Keratinocyte (primary cell): ENCODE results near the gene CTAGE9. TPM values are rescaled to one million over a fixed set of nuclear protein-coding genes. Genes with fewer than 3 reads are reported as not detected.

Source experiments
- DNase-seq: peaks from one replicate; pipeline ENCODE4 v3.0.0-alpha.2; 2011; ENCODE audit warnings: low read depth, missing footprints, low spot score
- FAIRE-seq: peaks from 2 replicates; lab custom pipeline; 2011; peaks lifted over from hg19 to GRCh38; lab: Jason Lieb, UNC
- H2AFZ ChIP-seq: 2 replicates; pipeline ENCODE4 v1.6.0; 2012; ENCODE audit warnings: low read length, control low read depth, inconsistent platforms; ENCODE audit not compliant: control insufficient read depth
- H3K27ac ChIP-seq: 2 replicates; pipeline ENCODE4 v1.5.1; 2011; ENCODE audit warnings: low read length; ENCODE audit not compliant: control insufficient read depth, insufficient read depth
- H3K27me3 ChIP-seq: 3 replicates; pipeline ENCODE4 v1.6.0; 2011; ENCODE audit warnings: low read length; ENCODE audit not compliant: control insufficient read depth, insufficient read depth; ENCODE audit errors: extremely low read depth
- H3K36me3 ChIP-seq, 2 experiments: 2 replicates in 1 of 2; 3 replicates in 1 of 2; pipeline ENCODE4 v1.5.1; 2011; ENCODE audit warnings: low read length in 2 of 2, mild to moderate bottlenecking in 1 of 2; ENCODE audit not compliant: control insufficient read depth in 2 of 2, insufficient read depth in 2 of 2; ENCODE audit errors: extremely low read depth in 1 of 2
- H3K4me1 ChIP-seq: 3 replicates; pipeline ENCODE4 v1.5.1; 2011; ENCODE audit warnings: low read length; ENCODE audit not compliant: control insufficient read depth, insufficient read depth; ENCODE audit errors: extremely low read depth
- H3K4me2 ChIP-seq: 3 replicates; pipeline ENCODE4 v1.6.0; 2011; ENCODE audit warnings: low read depth, low read length; ENCODE audit not compliant: control insufficient read depth, insufficient read depth; ENCODE audit errors: extremely low read depth
- H3K4me3 ChIP-seq, 3 experiments: fragments of 200-600 bp in 1 of 3; sonication (generic) in 1 of 3; 2 replicates in 2 of 3; 3 replicates in 1 of 3; pipeline ENCODE4 v1.5.1; 2011 to 2016; ENCODE audit warnings: low read length in 3 of 3, mild to moderate bottlenecking in 3 of 3, control low read depth in 2 of 3, inconsistent platforms in 1 of 3, low read depth in 1 of 3, mixed read lengths in 1 of 3, mixed run types in 1 of 3, moderate library complexity in 1 of 3; ENCODE audit not compliant: control insufficient read depth in 2 of 3, insufficient read depth in 2 of 3; ENCODE audit errors: extremely low read depth in 1 of 3
- H3K79me2 ChIP-seq: 2 replicates; pipeline ENCODE4 v1.6.0; 2012; ENCODE audit warnings: low read length; ENCODE audit not compliant: control insufficient read depth, insufficient read depth
- H3K9ac ChIP-seq: 3 replicates; pipeline ENCODE4 v1.6.0; 2011; ENCODE audit warnings: low read length; ENCODE audit not compliant: control insufficient read depth, insufficient read depth; ENCODE audit errors: extremely low read depth
- H3K9me1 ChIP-seq: 3 replicates; pipeline ENCODE4 v1.6.0; 2011; ENCODE audit warnings: low read length; ENCODE audit not compliant: control insufficient read depth, insufficient read depth; ENCODE audit errors: extremely low read depth
- H3K9me3 ChIP-seq: 2 replicates; pipeline ENCODE4 v1.5.1; 2012; ENCODE audit warnings: low read depth, low read length; ENCODE audit not compliant: control insufficient read depth
- H4K20me1 ChIP-seq: 3 replicates; pipeline ENCODE4 v1.6.0; 2011; ENCODE audit warnings: low read length; ENCODE audit not compliant: control insufficient read depth, insufficient read depth; ENCODE audit errors: extremely low read depth
- EZH2 ChIP-seq: IDR thresholded peaks from one replicate; pipeline ENCODE4 v1.6.1; 2012; ENCODE audit warnings: inconsistent platforms, mild to moderate bottlenecking, low read length, moderate library complexity
- dilution Hi-C: fragments of 300-500 bp; cut with MboI; formaldehyde crosslinking; loops from one replicate; pipeline ENCODE4 v1.7.0; 2020; ENCODE audit warnings: low sequenced_read_pairs; ENCODE audit not compliant: extremely low pct_ligation_motif_present
- polyA plus RNA-seq, 5 experiments: library from polyadenylated mRNA; depleted of rRNA in 3 of 5; stranded (reverse) in 3 of 5; stranded (forward) in 1 of 5; unstranded in 1 of 5; fragments of >200 nt; gene quantifications; 1 replicate in 1 of 5; 2 replicates in 3 of 5; 3 replicates in 1 of 5; pipeline versions ENCODE4 v1.2.1 to v1.2.3, GENCODE V29; 2011 to 2012; ENCODE audit warnings: missing spikeins in 2 of 5, low read depth in 1 of 5, low replicate concordance in 1 of 5
- TF ChIP-seq, protein P1 (sequence below), 3 experiments: IDR thresholded peaks in 1 of 3; conservative IDR thresholded peaks in 1 of 3; optimal IDR thresholded peaks in 1 of 3; 2 replicates in 2 of 3; 3 replicates in 1 of 3; pipeline versions ENCODE3 to v1.5.1; 2011; ENCODE audit warnings: low read length in 3 of 3, mild to moderate bottlenecking in 3 of 3, moderate library complexity in 2 of 3, control low read depth in 1 of 3, inconsistent platforms in 1 of 3; ENCODE audit not compliant: insufficient read depth in 2 of 3; ENCODE audit errors: extremely low read depth in 1 of 3

Gene CTAGE9
- polyA plus RNA-seq, 1 donor (not counting 4 experiments of a cell fraction or from before 2014, with no cell fraction given), result not detected

DNA sequence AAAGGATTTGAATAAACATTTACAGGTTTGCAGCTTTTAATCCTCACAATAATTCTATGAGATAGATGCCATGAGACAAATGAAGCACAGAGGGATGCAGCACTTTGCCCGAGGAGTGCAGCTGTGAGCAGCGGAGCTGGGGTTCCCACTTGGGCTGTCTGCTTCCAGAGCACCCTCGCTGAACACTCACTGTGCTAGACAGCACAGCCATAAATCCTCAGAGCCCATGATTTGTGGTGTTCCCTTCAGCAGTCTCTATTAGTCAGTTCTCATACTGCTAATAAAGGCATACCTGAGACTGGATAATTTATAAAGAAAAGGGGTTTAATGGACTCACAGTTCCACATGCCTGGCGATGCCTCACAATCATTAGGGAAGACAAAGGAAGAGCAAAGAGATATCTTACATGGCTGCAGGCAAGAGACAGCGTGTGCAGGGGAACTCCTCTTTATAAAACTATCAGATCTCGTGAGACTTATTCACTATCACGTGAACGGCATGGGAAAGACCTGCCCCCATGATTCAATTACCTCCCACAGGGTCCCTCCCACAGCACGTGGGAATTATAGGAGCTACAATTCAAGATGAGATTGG lies 25.3 kb upstream of the CTAGE9 start:
- DNase-seq (no peak), FAIRE-seq (no peak)
- H3K9me1 ChIP-seq, result no peaks in the 10 kb centered on the region
- H4K20me1 ChIP-seq, result no peaks in the 10 kb centered on the region
- no peaks in the 10 kb centered on the region for H3K79me2 ChIP-seq
- H3K9me3 ChIP-seq, result no peaks in the 10 kb centered on the region
- H3K4me3 ChIP-seq, result no peak overlapping the region
- no peak overlapping the region for H2AFZ ChIP-seq
- no peaks in the 10 kb centered on the region for H3K27me3 ChIP-seq
- dilution Hi-C loops, result no loop called here
- H3K4me1 ChIP-seq, result no peaks in the 10 kb centered on the region
- H3K9ac ChIP-seq, result no peak overlapping the region
- no peak overlapping the region for H3K27ac ChIP-seq
- H3K4me2 ChIP-seq, result no peak overlapping the region
- TF ChIP-seq EZH2, result no peak
- TF ChIP-seq, protein P1, sequence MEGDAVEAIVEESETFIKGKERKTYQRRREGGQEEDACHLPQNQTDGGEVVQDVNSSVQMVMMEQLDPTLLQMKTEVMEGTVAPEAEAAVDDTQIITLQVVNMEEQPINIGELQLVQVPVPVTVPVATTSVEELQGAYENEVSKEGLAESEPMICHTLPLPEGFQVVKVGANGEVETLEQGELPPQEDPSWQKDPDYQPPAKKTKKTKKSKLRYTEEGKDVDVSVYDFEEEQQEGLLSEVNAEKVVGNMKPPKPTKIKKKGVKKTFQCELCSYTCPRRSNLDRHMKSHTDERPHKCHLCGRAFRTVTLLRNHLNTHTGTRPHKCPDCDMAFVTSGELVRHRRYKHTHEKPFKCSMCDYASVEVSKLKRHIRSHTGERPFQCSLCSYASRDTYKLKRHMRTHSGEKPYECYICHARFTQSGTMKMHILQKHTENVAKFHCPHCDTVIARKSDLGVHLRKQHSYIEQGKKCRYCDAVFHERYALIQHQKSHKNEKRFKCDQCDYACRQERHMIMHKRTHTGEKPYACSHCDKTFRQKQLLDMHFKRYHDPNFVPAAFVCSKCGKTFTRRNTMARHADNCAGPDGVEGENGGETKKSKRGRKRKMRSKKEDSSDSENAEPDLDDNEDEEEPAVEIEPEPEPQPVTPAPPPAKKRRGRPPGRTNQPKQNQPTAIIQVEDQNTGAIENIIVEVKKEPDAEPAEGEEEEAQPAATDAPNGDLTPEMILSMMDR (optimal IDR thresholded peaks at IDR 0.05 in 1 of 3, IDR thresholded peaks at IDR 0.05 in 1 of 3, conservative IDR thresholded peaks at IDR 0.05 in 1 of 3; ENCODE audit: extremely low read depth in 1 of 3, insufficient read depth in 2 of 3, low read length in 3 of 3), result no peak
- no peaks in the 10 kb centered on the region for H3K36me3 ChIP-seq

GRCh38 chr6:131733376-131734016 lies 22.7 kb upstream of the CTAGE9 start:
- no peak overlapping the region for H3K4me3 ChIP-seq
- TF ChIP-seq EZH2, result no peak
- TF ChIP-seq, protein P1 (optimal IDR thresholded peaks at IDR 0.05 in 1 of 3, IDR thresholded peaks at IDR 0.05 in 1 of 3, conservative IDR thresholded peaks at IDR 0.05 in 1 of 3; ENCODE audit: extremely low read depth in 1 of 3, insufficient read depth in 2 of 3, low read length in 3 of 3), result no peak
- H4K20me1 ChIP-seq, result no peaks in the 10 kb centered on the region
- H3K9ac ChIP-seq, result no peak overlapping the region
- no peak overlapping the region for H3K27ac ChIP-seq
- H3K4me2 ChIP-seq, result no peak overlapping the region
- no peak overlapping the region for H2AFZ ChIP-seq
- H3K9me1 ChIP-seq, result no peaks in the 10 kb centered on the region
- dilution Hi-C loops, result no loop called here
- H3K9me3 ChIP-seq, result no peaks in the 10 kb centered on the region
- H3K27me3 ChIP-seq, result no peaks in the 10 kb centered on the region
- no peaks in the 10 kb centered on the region for H3K36me3 ChIP-seq
- no peaks in the 10 kb centered on the region for H3K4me1 ChIP-seq
- no peaks in the 10 kb centered on the region for H3K79me2 ChIP-seq
- no peak for DNase-seq
- FAIRE-seq, result no peak
